ENCODE measurements around the gene NOL9.

- TF ChIP-seq ZFP91 (CRISPR knock-in tag; IDR thresholded peaks at IDR 0.05; ENCODE audit: borderline replicate concordance) (no peak), POLR2G (IDR thresholded peaks at IDR 0.05; ENCODE audit: low read depth, low read length) (no peak), ZFP1 (CRISPR knock-in tag; IDR thresholded peaks at IDR 0.05) (no peak)
Measured at GRCh38 chr1:6544831-6545230, 9.5 kb downstream of the NOL9 start.
